Karpas-422 (cell line): ENCODE data around the gene RBBP4. TPM values are rescaled to one million over a fixed set of nuclear protein-coding genes. Genes with fewer than 3 reads are reported as not detected.
"Not testable (repeated sequence)": the region's sequence is repeated elsewhere in the genome, so short reads cannot be mapped to it uniquely, and the experiment has no call there.

Experiments used
- DNase-seq: peaks from one replicate; pipeline ENCODE4 v3.0.0-alpha.2; 2015
- H2AFZ ChIP-seq: fragments of 200-600 bp; sonication (generic); 2 replicates; pipeline ENCODE4 v1.6.1; 2014; ENCODE audit warnings: antibody characterized with exemption, low read length, mixed read lengths
- H3K27ac ChIP-seq: fragments of 200-600 bp; sonication (generic); 2 replicates; pipeline ENCODE4 v1.5.1; 2014; ENCODE audit warnings: mild to moderate bottlenecking, low read length, moderate library complexity
- H3K27me3 ChIP-seq: fragments of 200-600 bp; sonication (generic); 2 replicates; pipeline ENCODE4 v1.6.1; 2014; ENCODE audit warnings: low read length, mixed read lengths
- H3K36me3 ChIP-seq: fragments of 200-600 bp; sonication (generic); 2 replicates; pipeline ENCODE4 v1.6.1; 2014; ENCODE audit warnings: low read length, mixed read lengths; ENCODE audit not compliant: insufficient read depth
- H3K4me1 ChIP-seq: fragments of 200-600 bp; sonication (generic); 2 replicates; pipeline ENCODE4 v1.6.1; 2014; ENCODE audit warnings: mild to moderate bottlenecking, low read length, mixed read lengths
- H3K4me2 ChIP-seq: fragments of 200-600 bp; sonication (generic); 2 replicates; pipeline ENCODE4 v1.6.1; 2014; ENCODE audit warnings: low read length, low read depth, mild to moderate bottlenecking; ENCODE audit not compliant: poor library complexity, severe bottlenecking
- H3K4me3 ChIP-seq: fragments of 200-600 bp; sonication (generic); 2 replicates; pipeline ENCODE4 v1.5.1; 2014; ENCODE audit warnings: mild to moderate bottlenecking, antibody characterized with exemption, low read length, mixed read lengths
- H3K79me2 ChIP-seq: fragments of 200-600 bp; sonication (generic); 2 replicates; pipeline ENCODE4 v1.6.1; 2014; ENCODE audit warnings: mild to moderate bottlenecking, low read length, mixed read lengths
- H3K9ac ChIP-seq: fragments of 200-600 bp; sonication (generic); 2 replicates; pipeline ENCODE4 v1.6.0; 2014; ENCODE audit warnings: low read length
- H3K9me2 ChIP-seq: fragments of 200-600 bp; sonication (generic), shearing (Covaris generic); replicated peaks from 2 replicates; pipeline ENCODE4 v1.6.0; 2014; ENCODE audit warnings: mild to moderate bottlenecking, low read length, moderate library complexity; ENCODE audit not compliant: insufficient read depth
- H3K9me3 ChIP-seq: fragments of 300-700, 200-600 bp; sonication (generic); 2 replicates; pipeline ENCODE4 v1.6.1; 2014; ENCODE audit warnings: low read length, mixed read lengths
- H4K20me1 ChIP-seq: fragments of 200-600 bp; sonication (generic); 2 replicates; pipeline ENCODE4 v1.6.1; 2014; ENCODE audit warnings: mild to moderate bottlenecking, antibody characterized with exemption, low read length, low read depth; ENCODE audit not compliant: insufficient read depth
- total RNA-seq: library from RNA; depleted of rRNA; stranded (reverse); fragments of >200 nt; shearing (Covaris generic); gene quantifications from 2 replicates; pipeline ENCODE4 v1.2.3, GENCODE V29; 2014; ENCODE audit warnings: low replicate concordance

RBBP4 gene
- total RNA-seq, 1 experiment from 2014 or later: 258 TPM

- Histone ChIP-seq H2AFZ (no peak overlapping the region), H3K27me3 (no peaks in the 10 kb centered on the region), H3K4me3 (peak overlapping the region; percentile 40; the same call in 1 of the 2 replicates), H3K36me3 (peaks cover 12% of the 10 kb centered on the region), H3K9me3 (no peaks in the 10 kb centered on the region), H3K9ac (peak overlapping the region; percentile 52; the same call in 1 of the 2 replicates), H3K4me1 (peaks cover 38% of the 10 kb centered on the region), H3K79me2 (peaks cover 70% of the 10 kb centered on the region), H3K4me2 (peak overlapping the region; percentile 65), H3K27ac (peak overlapping the region; percentile 87), H4K20me1 (no peaks in the 10 kb centered on the region), H3K9me2 (no peaks in the 10 kb centered on the region)
- DNase-seq: no peak
Measured at GRCh38 chr1:32632829-32633228, 18.2 kb upstream of the RBBP4 start.

GRCh38 chr1:32635508-32636277, 15.3 kb upstream of the RBBP4 start:
- Histone ChIP-seq H3K9me3 (no peaks in the 10 kb centered on the region), H3K79me2 (peaks cover 83% of the 10 kb centered on the region), H3K36me3 (peaks cover 12% of the 10 kb centered on the region), H3K9me2 (no peaks in the 10 kb centered on the region), H2AFZ (no peak overlapping the region), H3K4me3 (no peak overlapping the region), H4K20me1 (no peaks in the 10 kb centered on the region), H3K27me3 (no peaks in the 10 kb centered on the region), H3K9ac (no peak overlapping the region), H3K4me1 (peaks cover 38% of the 10 kb centered on the region), H3K27ac (peak overlapping the region; percentile 87; the same call in 1 of the 2 replicates), H3K4me2 (no peak overlapping the region)
- DNase-seq: no peak

- Histone ChIP-seq H3K36me3 (peaks cover 11% of the 10 kb centered on the region), H3K27me3 (no peaks in the 10 kb centered on the region), H3K4me2 (no peak overlapping the region), H3K4me3 (no peak overlapping the region), H3K9ac (no peak overlapping the region), H3K79me2 (peaks cover 86% of the 10 kb centered on the region), H3K4me1 (peaks cover 38% of the 10 kb centered on the region), H3K27ac (no peak overlapping the region), H3K9me2 (no peaks in the 10 kb centered on the region), H2AFZ (no peak overlapping the region), H3K9me3 (no peaks in the 10 kb centered on the region), H4K20me1 (no peaks in the 10 kb centered on the region)
- DNase-seq: no peak
Measured at GRCh38 chr1:32636914-32637645, 13.9 kb upstream of the RBBP4 start.

GRCh38 chr1:32639489-32640075, 11.4 kb upstream of the RBBP4 start:
- peaks cover 17% of the 10 kb centered on the region for H3K4me1 ChIP-seq
- H3K27ac ChIP-seq: no peak overlapping the region; the same call in 1 of the 2 replicates
- no peak for DNase-seq
- peaks cover 88% of the 10 kb centered on the region for H3K79me2 ChIP-seq
- H3K9me2 ChIP-seq: no peaks in the 10 kb centered on the region
- H2AFZ ChIP-seq: no peak overlapping the region
- no peak overlapping the region for H3K9ac ChIP-seq
- H4K20me1 ChIP-seq: no peaks in the 10 kb centered on the region
- no peak overlapping the region for H3K4me3 ChIP-seq
- H3K27me3 ChIP-seq: no peaks in the 10 kb centered on the region
- H3K9me3 ChIP-seq: no peaks in the 10 kb centered on the region
- no peaks in the 10 kb centered on the region for H3K36me3 ChIP-seq
- no peak overlapping the region for H3K4me2 ChIP-seq

GRCh38 chr1:32642292-32642827, 8.6 kb upstream of the RBBP4 start:
- H3K79me2 ChIP-seq: peaks cover 87% of the 10 kb centered on the region

GRCh38 chr1:32644426-32644825, 6.6 kb upstream of the RBBP4 start:
- H3K9me3 ChIP-seq: no peaks in the 10 kb centered on the region
- no peak overlapping the region for H3K4me3 ChIP-seq
- H3K27ac ChIP-seq: no peak overlapping the region
- H4K20me1 ChIP-seq: no peaks in the 10 kb centered on the region
- peaks cover 3% of the 10 kb centered on the region; the same call in 1 of the 2 replicates for H3K36me3 ChIP-seq
- H3K79me2 ChIP-seq: peaks cover 87% of the 10 kb centered on the region
- H3K4me2 ChIP-seq: no peak overlapping the region
- no peaks in the 10 kb centered on the region for H3K9me2 ChIP-seq
- no peak for DNase-seq
- no peaks in the 10 kb centered on the region for H3K27me3 ChIP-seq
- no peak overlapping the region for H2AFZ ChIP-seq
- peaks cover 35% of the 10 kb centered on the region for H3K4me1 ChIP-seq
- H3K9ac ChIP-seq: no peak overlapping the region

More at GRCh38 chr1:32642292-32642827, 8.6 kb upstream of the RBBP4 start:
- H3K27me3 ChIP-seq, H3K27ac ChIP-seq, H3K9me2 ChIP-seq, H3K9me3 ChIP-seq, H3K4me3 ChIP-seq, H3K36me3 ChIP-seq, H3K9ac ChIP-seq, H4K20me1 ChIP-seq, H2AFZ ChIP-seq, DNase-seq, H3K4me2 ChIP-seq: not testable (repeated sequence)
- peaks cover 16% of the 10 kb centered on the region for H3K4me1 ChIP-seq

DNA sequence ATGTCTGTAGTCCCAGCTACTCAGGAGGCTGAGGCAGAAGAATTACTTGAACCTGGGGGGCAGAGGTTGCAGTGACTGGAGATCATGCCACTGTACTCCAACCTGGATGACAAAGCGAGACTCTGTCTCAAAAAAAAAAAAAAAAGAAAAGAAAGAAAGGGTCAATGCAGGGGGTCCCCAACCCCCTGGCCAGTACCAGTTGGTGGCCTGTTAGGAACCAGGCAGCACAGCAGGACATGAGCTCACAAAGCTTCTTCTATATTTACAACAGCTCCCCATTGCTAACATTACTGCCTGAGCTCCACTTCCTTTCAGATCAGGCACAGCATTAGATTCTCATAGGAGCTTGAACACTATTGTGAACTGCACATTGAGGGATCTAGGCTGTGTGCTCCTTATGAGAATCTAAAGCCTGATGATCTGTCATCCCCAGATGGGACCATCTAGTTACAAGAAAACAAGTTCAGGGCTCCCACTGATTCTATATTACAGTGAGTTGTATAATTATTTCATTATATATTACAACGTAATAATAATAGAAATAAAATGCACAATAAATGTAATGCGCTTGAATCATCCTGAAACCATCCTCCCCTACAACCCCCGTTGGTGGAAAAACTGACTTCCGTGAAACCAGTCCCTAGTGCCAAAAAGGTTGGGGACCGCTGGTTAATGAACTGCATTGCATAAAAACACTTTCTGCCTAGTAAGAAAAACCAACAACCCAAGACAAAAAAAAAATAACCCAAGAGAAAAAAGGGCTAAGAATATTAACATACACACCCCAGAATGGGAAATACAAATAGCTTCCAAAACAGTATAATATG, 3.5 kb upstream of the RBBP4 start:
- Histone ChIP-seq H3K4me2 (peak overlapping the region; percentile 98), H3K4me3 (peak overlapping the region; percentile 55), H3K36me3 (peaks cover 11% of the 10 kb centered on the region), H3K4me1 (peaks cover 47% of the 10 kb centered on the region), H3K9me2 (no peaks in the 10 kb centered on the region), H4K20me1 (no peaks in the 10 kb centered on the region), H2AFZ (no peak overlapping the region), H3K9ac (peak overlapping the region; percentile 60), H3K9me3 (no peaks in the 10 kb centered on the region), H3K79me2 (peaks cover 76% of the 10 kb centered on the region), H3K27me3 (no peaks in the 10 kb centered on the region), H3K27ac (peak overlapping the region; percentile 100)
- DNase-seq: peak; percentile 63
